ENCODE data around the gene ZMAT2. TPM values are rescaled to one million over a fixed set of nuclear protein-coding genes. Genes with fewer than 3 reads are reported as not detected.

ZMAT2 gene
- total RNA-seq: 41.0 and 58.4 TPM in 2 replicates

GRCh38 chr5:140700177-140701144, at the start of gene ZMAT2:
ZMAT2 (plus strand) TSS chr5:140700447; CDS start chr5:140700461, 14 bp downstream.

GRCh38 chr5:140664359-140665119, 35.7 kb upstream of the ZMAT2 start, which contains the start of gene WDR55:
WDR55 (plus strand) TSS chr5:140664904; CDS start chr5:140664913, 9 bp downstream.

GRCh38 chr5:140673187-140673976, 26.9 kb upstream of the ZMAT2 start, which contains the start of gene DND1:
DND1 (minus strand) TSS chr5:140673576; CDS start chr5:140673542, 34 bp downstream.

GRCh38 chr5:140690941-140691924, 9.0 kb upstream of the ZMAT2 start, which contains the start of the genes HARS1 and HARS2:
HARS1 (minus strand) TSS chr5:140691370; CDS start chr5:140691304, 66 bp downstream.
HARS2 (plus strand) TSS chr5:140691455; CDS start chr5:140691649, 194 bp downstream.

Other genes starting within 250 kb of the ZMAT2 start
- 1.6 and 2.2 TPM in 2 replicates for gene EIF4EBP3, start 152.8 kb upstream of the ZMAT2 start, total RNA-seq
- gene SRA1, start 143.0 kb upstream of the ZMAT2 start, total RNA-seq: 15.0 and 16.5 TPM in 2 replicates
- gene APBB3, start 135.8 kb upstream of the ZMAT2 start, total RNA-seq: 5.1 and 6.2 TPM in 2 replicates
- gene SLC35A4, start 135.6 kb upstream of the ZMAT2 start, total RNA-seq: 22.3 and 26.7 TPM in 2 replicates
- gene CD14, start 67.3 kb upstream of the ZMAT2 start, total RNA-seq: 1.3 and 1.6 TPM in 2 replicates
- gene TMCO6, start 61.0 kb upstream of the ZMAT2 start, total RNA-seq: 9.8 and 11.7 TPM in 2 replicates
- 53.3 and 90.9 TPM in 2 replicates for gene NDUFA2, start 52.8 kb upstream of the ZMAT2 start, total RNA-seq
- 64.8 and 75.5 TPM in 2 replicates for gene IK, start 52.6 kb upstream of the ZMAT2 start, total RNA-seq
- gene WDR55, start 35.5 kb upstream of the ZMAT2 start, total RNA-seq: 25.9 and 28.6 TPM in 2 replicates
- under 0.01 and 0.09 TPM in 2 replicates for gene DND1, start 26.9 kb upstream of the ZMAT2 start, total RNA-seq
- gene HARS1, start 9.1 kb upstream of the ZMAT2 start, total RNA-seq: 39.4 and 52.8 TPM in 2 replicates
- 22.0 and 26.9 TPM in 2 replicates for gene HARS2, start 9.0 kb upstream of the ZMAT2 start, total RNA-seq
- gene PCDHA1, start 85.7 kb downstream of the ZMAT2 start, total RNA-seq: under 0.01 and 0.09 TPM in 2 replicates
- under 0.01 TPM in 1 of 2 replicates, not detected in the other for gene PCDHA2, start 94.4 kb downstream of the ZMAT2 start, total RNA-seq
- gene PCDHA3, start 100.6 kb downstream of the ZMAT2 start, total RNA-seq: 0.11 and 0.17 TPM in 2 replicates
- under 0.01 and 0.17 TPM in 2 replicates for gene PCDHA4, start 106.6 kb downstream of the ZMAT2 start, total RNA-seq
- under 0.01 TPM in 1 of 2 replicates, not detected in the other for gene PCDHA5, start 121.2 kb downstream of the ZMAT2 start, total RNA-seq
- gene PCDHA6, start 127.5 kb downstream of the ZMAT2 start, total RNA-seq: 0.09 and 0.11 TPM in 2 replicates
- 0.17 and 0.33 TPM in 2 replicates for gene PCDHA7, start 133.8 kb downstream of the ZMAT2 start, total RNA-seq
- under 0.01 and 0.09 TPM in 2 replicates for gene PCDHA8, start 140.7 kb downstream of the ZMAT2 start, total RNA-seq
- under 0.01 and 0.09 TPM in 2 replicates for gene PCDHA9, start 147.9 kb downstream of the ZMAT2 start, total RNA-seq
- gene PCDHA10, start 155.4 kb downstream of the ZMAT2 start, total RNA-seq: under 0.01 and 0.09 TPM in 2 replicates
- under 0.01 and 0.09 TPM in 2 replicates for gene PCDHA11, start 168.5 kb downstream of the ZMAT2 start, total RNA-seq
- under 0.01 TPM in 1 of 2 replicates, not detected in the other for gene PCDHA12, start 174.9 kb downstream of the ZMAT2 start, total RNA-seq
- gene PCDHA13, start 181.7 kb downstream of the ZMAT2 start, total RNA-seq: 0.09 TPM in 1 of 2 replicates, not detected in the other
- 0.09 and 0.11 TPM in 2 replicates for gene PCDHAC1, start 225.9 kb downstream of the ZMAT2 start, total RNA-seq

Data from dermis lymphatic vessel endothelial cell (primary cell).